HG02642 (cell line): ENCODE results near the gene MAN1A1.
"Not testable (repeated sequence)": the region's sequence is repeated elsewhere in the genome, so short reads cannot be mapped to it uniquely, and the experiment has no call there.

Source experiments
- ATAC-seq: cut with Tn5 transposase; IDR thresholded peaks from one replicate; pipeline ENCODE4 v1.9.1; 2021; ENCODE audit warnings: mild to moderate bottlenecking; ENCODE audit not compliant: unreplicated experiment, poor library complexity

MAN1A1 gene

GRCh38 chr6:119308991-119309657 is 40.4 kb downstream of the MAN1A1 start:
- no peak for ATAC-seq

- no peak for ATAC-seq
Observed at GRCh38 chr6:119308048-119308570, 41.5 kb downstream of the MAN1A1 start.

- ATAC-seq, result no peak
Observed at GRCh38 chr6:119307056-119307455, 42.5 kb downstream of the MAN1A1 start.

- no peak for ATAC-seq
Observed at GRCh38 chr6:119306396-119306968, 43.1 kb downstream of the MAN1A1 start.

- ATAC-seq, result no peak
Observed at GRCh38 chr6:119303164-119303887, 46.2 kb downstream of the MAN1A1 start.

- ATAC-seq, result no peak
Observed at GRCh38 chr6:119301429-119301828, 48.1 kb downstream of the MAN1A1 start.

- no peak for ATAC-seq
Observed at GRCh38 chr6:119299694-119300093, 49.9 kb downstream of the MAN1A1 start.

- ATAC-seq, result no peak
Observed at GRCh38 chr6:119297049-119297448, 52.5 kb downstream of the MAN1A1 start.

GRCh38 chr6:119296036-119297035 is 53.2 kb downstream of the MAN1A1 start:
- ATAC-seq, result no peak

- no peak for ATAC-seq
Observed at GRCh38 chr6:119294984-119295383, 54.6 kb downstream of the MAN1A1 start.

- ATAC-seq, result not testable (repeated sequence)
Observed at GRCh38 chr6:119291060-119291459, 58.5 kb downstream of the MAN1A1 start.

GRCh38 chr6:119290306-119290705 is 59.3 kb downstream of the MAN1A1 start:
- no peak for ATAC-seq

GRCh38 chr6:119289651-119290050 is 59.9 kb downstream of the MAN1A1 start:
- ATAC-seq, result no peak

GRCh38 chr6:119285908-119286625 is 63.5 kb downstream of the MAN1A1 start:
- no peak for ATAC-seq

GRCh38 chr6:119284861-119285521 is 64.6 kb downstream of the MAN1A1 start:
- no peak for ATAC-seq

GRCh38 chr6:119283979-119284545 is 65.5 kb downstream of the MAN1A1 start:
- no peak for ATAC-seq

GRCh38 chr6:119283214-119283613 is 66.3 kb downstream of the MAN1A1 start:
- no peak for ATAC-seq

GRCh38 chr6:119280668-119281067 is 68.9 kb downstream of the MAN1A1 start:
- ATAC-seq, result no peak

GRCh38 chr6:119280080-119280479 is 69.5 kb downstream of the MAN1A1 start:
- no peak for ATAC-seq
